ENCODE data around the gene EPB41L4A.
A peak's percentile ranks its signal among the peaks of the same experiment; 100 is the strongest.

Gene EPB41L4A

DNA sequence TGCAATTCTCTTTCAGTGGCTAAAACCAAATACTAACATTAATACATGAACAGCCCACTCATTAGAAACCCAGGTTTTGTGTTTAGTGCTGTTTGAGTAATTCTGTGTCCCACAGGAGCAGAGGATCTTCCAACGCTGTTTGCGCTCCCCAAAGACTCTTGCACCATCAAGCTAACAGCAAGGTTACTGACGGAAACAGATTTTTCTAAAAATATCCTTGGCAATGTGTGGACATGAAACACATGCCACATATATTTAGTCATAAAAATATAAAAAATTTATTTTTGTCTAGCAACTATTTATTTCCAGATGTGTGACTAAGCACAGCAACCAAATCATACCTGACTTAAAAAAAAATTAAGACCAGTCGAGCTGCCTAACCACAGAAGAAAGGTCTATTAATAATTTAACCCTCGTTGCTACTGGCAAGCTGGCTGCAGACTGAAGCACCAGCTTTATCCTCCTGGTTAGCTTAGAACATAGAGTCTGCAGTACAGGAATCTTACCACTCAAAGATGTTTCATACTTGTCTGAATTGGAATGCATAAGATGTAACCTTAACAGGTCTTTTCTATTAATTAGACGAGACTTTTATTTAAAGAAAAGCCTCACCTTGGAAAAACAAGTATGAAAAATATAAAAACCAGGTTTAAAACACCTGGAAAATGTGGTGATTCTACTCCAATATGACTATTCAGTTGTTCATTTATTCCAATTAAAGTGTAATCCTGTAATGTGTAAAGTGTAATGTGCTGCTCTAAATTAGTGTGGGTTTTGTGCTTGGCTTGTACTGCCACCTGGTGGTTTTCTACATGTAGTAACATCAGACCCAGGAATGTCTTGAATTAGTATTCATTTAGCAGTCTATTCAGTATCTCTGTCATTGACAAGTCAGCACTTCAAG, 272.5 kb downstream of the EPB41L4A start:
- peak; percentile 61 for DNase-seq

DNA sequence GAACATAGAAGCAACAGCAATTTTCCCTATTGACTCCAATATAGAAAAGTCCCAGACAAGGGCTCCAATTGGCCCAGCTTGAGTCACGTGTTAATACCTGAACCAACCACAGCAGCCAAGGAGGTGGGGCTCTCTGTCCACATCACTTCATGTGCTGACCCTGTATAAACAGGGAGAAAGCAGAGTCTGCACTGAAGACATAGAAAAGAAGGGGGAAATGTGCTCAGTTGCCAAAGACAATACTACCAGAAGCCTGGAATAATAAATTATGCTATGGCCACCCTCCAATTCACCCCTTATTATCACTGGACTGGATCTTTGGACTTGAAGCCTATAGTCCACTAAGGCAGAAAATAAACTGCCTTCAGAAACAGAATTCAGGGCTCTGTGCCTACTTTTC, 275.4 kb downstream of the EPB41L4A start:
- DNase-seq: no peak

DNA sequence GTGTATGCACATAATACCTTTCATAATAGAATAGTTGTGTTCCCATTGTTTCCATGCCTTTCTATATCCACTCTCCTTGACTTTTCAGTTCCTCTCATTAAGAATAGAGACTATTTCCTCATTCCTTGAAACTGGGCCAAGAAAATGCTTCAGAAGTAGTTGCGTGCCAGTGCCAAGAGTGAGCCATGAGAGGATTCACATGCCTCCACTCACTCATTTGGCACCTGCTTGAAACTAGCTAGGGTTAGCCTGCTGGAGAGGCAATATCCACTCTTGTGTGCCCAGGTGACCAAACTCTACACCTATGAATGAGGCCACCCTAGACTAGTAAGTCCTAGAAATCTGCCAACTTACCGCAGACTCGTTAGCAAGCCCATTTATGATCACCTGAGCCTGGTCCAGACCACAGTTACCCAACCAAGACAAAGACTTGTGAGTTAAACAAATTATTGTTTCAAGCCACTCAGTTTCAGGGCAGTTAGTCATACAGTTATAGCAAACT, 276.3 kb downstream of the EPB41L4A start:
- no peak for DNase-seq

DNA sequence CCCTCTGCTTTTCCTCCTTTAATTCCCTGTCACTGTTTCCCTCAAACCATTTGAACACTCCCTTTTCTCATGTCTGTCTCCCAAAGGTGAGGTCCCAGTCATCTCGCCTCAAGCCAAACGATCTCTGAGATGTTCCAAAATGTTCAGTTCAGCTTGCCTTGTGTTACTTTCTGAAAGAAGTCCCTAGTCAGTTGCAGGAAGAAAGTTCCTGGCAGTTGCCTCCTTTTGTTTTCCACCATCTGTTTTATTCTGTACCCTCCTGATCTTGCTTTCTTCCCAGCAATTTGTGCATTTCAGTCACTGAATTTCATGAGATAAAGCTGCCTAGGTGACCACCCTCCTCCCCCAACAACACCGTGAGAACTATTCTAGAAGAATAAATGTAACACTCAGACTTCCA, 277.5 kb downstream of the EPB41L4A start:
- no peak for DNase-seq

DNA sequence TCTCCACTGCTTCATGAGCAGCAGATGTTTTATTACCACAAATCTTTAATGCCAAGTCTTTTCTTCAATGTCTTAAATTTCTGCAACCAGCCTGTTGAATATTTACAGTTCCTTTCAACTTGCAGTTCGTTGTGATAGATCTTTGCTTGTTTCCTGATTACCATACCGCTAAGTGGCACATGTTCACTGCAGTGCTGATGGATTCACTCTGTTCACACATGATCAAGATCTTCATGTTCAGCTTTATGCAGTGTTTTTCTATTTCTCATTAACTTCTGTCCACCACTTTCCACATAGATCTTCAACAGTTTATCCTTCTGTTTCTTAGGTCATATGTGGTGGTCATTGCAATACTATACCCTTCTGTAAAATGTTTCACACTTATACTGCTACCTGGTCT, 280.6 kb downstream of the EPB41L4A start:
- DNase-seq: no peak

DNA sequence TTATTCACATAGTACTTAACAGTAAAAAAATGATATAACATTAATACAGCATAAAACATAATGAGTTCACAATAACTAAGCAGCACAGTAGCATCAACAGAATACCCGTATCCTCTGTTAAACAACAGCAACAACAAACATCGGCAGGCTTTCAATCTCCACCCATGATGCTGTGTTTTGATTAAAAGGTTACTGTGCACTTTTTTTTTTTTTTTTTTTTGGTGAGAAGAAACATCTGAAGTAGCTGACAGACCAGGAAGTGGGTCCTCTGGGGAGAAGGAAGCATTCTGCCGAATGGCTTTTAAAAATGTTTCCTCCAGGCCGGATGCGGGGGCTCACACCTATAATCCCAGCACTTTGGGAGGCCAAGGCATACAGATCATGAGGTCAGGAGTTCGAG, 282.3 kb downstream of the EPB41L4A start:
- no peak for DNase-seq

DNA sequence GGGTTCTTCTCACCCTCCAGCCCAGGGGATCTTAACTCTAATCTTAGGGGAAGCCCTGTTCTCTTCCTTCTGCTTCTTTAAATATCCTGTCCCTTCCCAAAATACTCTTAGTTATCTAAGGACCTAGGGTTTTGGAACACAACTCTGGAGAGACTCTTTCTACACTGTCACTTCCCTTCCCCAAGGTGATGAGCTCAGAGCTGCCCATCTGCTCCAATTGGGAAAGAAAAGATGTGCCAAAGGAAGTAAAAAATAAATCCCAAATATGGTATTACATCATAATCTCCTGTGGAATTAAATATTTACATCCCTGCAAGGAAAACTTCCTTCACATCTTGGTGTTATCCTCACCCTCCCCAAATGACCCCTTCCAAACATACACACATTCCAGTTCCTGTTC, 291.2 kb downstream of the EPB41L4A start:
- DNase-seq: no peak

DNA sequence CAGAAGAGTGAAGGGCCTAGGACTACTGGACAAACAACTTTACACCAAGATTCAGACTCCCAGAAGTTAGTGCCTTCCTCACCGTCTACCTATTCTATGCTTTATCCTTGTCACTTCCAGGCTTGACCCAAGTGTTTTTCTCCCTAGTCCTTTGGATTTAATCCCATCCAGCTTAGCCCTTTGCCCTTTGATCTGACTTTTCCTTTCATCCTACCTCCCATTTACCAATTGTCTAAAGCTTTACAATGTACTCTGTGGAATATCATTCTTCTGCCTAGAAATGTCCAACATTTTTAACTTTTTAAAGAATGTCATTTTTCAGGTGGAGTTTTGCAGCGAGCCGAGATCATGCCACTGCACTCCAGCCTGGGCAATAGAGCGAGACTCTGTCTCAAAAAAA, 292.1 kb downstream of the EPB41L4A start:
- no peak for DNase-seq

DNA sequence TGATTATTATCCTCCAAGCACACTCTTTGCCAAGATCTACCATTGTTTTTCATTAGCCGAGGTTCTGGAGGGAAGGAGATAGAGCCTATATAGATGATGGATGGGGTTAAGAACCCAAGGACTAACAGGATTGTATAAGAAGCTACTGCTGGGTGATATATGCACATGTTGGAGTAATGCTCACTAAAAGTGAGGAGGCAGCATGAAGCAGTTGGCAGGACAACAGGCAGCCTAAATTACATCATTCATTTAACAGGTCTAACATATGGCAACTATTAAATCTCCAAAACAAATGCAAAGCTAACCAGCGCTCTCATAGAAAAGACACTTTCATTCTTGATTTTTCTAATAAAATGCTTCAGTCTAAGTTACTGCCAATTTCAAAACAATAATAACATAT, 293.2 kb downstream of the EPB41L4A start:
- DNase-seq: no peak

DNA sequence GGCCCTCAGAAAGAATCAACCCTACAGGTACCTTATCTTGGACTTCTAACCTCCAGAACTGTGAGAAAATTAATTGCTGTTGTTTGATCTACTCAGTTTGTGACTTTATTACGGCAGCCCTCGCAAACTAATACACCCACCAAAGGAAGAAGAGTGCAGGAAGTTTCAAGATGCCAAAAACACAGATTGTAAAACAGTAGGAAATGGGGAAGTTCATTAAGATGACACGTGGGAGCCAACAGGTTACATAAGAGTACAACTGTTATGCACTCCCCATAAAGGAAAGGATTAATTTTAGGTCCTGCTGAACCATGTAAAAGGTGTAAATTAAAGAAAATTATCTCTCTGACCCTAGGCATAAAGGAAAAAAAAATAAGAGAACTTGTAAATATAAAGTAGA, 294.3 kb downstream of the EPB41L4A start:
- no peak for DNase-seq

DNA sequence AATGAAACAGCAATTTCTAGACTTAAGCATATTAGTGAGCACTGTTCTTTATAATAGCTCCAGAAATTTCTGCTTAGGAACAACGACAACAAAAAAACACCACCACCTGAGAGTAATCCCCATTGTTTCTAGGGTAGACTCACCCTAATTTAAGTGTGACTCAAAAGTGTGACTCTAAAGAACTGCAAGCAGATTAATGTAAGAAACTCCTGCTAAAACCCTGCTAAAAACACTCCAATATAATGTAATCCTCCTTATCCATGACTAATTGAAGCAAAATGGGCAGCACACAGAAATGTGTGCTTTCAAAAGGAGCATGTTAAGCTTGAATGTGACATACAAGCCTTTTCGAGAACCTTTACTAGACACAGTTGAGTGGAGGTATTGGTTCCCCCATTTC, 296.0 kb downstream of the EPB41L4A start:
- no peak for DNase-seq

DNA sequence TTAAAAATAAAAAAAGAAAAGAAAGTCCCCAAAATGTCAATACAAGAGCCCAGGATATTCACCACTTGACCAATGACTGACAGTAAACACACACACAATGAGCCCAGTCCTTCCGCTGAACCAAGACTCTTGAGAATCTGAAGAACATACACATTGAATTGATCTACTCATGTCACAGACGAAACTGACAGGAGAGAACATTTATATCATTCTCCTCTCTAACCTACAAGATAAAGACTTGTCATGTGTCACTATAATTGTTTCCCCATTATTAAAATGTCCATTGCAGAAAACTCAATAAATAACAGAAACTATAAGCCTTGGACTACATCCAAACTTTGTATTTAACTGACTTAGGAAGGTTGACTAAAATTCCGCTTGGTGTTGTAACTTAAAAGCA, 296.7 kb downstream of the EPB41L4A start:
- no peak for DNase-seq

DNA sequence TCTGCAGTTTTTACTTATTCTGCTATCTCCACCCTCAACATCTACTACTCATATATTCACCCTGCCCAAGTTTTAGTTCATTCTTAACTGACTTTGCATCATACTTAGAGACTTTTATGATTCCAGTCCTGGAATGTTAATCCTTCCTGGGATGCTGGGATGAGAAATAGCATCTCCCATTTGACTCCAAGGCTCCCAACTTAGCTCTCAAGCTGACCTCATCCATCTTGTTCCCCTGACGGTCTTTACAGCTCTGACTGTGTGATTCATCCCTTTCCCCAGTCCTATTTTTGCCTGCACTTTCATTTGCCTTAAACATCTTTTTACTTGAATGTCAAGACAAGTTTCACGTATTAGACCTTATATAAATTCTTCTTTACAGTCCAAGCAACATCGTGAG, 297.8 kb downstream of the EPB41L4A start:
- no peak for DNase-seq

DNA sequence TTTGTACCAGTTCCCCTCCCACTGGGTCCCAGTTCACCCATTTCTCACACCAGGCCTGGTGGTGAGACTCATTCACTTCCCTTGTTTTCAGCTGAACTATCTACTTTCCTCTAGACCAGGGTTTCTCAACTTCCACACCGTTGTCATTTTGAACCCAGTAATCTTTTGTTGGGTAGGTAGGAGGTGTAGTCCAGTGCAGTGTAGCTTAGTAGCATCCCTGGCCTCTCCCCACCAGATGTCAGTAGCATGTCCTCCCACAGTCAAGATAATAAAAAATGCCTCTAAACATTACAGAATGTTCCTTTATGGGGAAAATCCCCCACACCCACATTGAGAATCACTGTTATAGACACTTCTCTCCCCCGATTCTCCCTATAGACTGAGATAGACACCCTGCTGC, 299.1 kb downstream of the EPB41L4A start:
- DNase-seq: no peak

DNA sequence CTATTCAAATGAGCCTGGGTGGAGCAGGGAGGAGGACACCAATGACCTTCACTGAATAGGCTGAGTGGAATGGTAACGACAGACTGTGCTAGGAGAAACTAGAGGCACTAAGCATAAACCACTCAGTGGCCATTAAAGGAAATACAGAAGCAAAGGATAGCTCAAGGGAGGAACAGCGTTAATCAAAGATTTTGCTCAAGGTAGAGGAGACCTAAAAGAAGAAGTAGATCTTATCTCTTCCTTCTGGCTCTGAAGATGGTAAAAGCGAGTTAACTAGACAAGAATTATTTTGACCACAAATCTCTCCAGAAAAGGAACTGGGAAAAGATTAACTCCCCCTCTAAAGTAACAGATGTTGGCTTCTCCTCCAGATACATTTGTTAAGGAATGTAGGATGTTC, 299.6 kb downstream of the EPB41L4A start:
- DNase-seq: no peak

DNA sequence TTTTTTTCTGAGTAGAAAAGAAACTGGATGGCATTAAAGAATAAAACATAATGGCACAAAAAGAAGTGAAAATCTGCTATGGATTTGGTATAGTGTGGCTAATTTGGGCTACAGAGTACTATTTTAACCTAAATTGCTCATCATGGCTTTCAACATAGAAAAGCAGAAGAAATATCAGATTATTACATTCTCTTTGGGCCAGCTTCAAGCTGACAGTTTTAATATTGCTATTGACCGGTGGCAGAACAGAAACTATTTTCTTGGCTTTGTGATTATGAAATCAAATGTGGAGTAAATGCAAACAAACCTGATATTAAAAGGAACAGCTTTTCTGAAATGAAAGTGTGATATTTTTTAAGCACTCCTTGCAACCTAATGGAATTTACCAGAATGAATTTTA, 301.5 kb downstream of the EPB41L4A start:
- no peak for DNase-seq

DNA sequence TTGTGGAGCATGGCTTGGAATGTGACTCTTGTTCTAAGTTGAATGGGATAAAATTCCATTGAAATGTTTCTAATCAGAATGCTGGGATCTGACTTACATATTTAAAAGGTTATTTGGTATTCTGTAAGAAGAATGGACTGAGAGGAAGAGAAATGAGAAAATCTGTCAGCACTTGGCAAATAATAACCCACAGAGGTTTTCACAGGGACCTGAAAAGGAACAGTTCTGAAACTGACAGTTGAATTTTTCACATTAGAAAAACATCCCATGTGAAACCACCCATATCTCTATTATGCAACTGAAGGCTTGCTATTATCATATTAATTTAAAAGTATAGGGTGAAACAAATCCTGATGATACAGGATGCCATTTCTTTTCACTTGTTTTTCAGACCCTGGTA, 302.7 kb downstream of the EPB41L4A start:
- no peak for DNase-seq

DNA sequence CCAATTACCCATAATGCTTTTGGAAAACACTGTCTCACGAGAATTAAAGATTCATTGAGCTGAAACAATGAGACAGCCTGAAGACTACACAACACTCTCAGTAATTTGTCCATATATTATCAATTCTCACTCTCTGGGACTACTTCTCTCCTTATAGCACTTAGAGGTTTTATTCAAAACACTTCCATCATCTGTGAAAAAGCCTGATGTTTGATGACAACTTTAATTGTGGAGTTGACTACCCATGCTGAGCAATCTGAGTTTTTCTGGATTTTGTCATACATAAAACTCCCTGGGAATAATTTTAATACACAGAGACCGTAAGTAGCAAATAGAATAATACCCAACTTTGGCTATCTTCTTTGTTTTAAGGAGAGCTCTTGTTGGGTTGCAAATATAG, 305.5 kb downstream of the EPB41L4A start:
- no peak for DNase-seq

Measured in stimulated activated CD4-positive, alpha-beta T cell treated with anti-CD3 and anti-CD28 coated beads, Interleukin-15, amount 100 ng/mL, for 24 hours (primary cell).